ENCODE results near the gene DPEP2NB.
"Not testable (repeated sequence)": the region's sequence is repeated elsewhere in the genome, so short reads cannot be mapped to it uniquely, and the experiment has no call there.

DPEP2NB gene, protein sequence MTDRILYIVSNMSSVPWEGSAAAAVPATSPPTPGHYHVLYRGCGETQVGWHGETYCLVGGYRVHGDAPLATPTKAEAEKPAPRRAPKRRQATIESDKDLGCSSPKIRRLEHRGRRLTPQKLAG

DNA sequence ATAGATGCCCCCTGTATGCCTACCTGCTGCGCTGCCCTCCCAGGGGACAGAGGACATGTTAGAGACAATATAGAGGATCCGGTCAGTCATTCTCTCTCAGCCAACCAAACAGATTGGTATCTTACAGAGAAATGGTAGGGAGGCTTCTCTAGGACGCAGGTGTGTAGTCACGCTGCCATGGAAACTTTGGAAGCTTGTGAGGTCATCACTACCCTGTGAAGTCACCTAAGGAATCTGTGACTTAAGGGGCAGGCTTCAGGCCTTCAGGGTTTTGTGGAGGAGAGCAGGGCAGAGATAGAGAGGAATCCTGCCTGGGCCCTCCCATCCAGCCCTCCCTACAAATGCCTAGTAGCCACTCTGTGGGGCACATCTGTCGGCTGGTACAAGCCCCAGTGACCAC lies at the start of gene DPEP2NB:
TSS of gene DPEP2NB (minus strand) at position 231 of the 400 bp plus-strand sequence. CDS start at position 90, 141 bp downstream.
- DNase-seq (ENCODE audit: low read depth): no peak

DNA sequence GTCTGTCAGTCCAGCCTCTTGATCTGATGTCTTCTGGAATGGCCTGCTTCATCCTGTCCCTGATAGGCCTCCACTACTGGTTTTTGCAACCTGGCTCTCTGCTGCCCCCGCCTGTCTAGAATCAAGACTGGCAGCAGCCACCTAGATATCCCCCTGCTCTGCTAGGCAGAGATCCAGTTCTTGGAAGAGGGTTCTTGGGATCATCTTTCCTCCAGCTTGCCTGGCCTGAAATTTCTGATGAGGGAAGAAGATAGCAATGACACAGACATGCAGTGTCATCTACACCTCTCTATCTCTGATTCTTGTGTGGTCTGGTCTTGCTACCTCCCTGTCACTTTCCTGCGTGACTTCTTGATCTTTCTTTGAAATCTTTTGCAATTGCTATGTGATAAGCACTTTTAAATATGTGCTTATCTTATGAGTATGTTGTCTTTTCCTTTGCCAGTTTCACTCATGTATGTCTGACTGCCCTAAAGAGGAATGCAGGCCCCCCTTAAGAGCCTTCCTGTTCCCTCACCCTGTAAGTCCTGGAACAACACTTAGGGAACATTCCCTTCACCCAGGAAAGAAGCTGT lies 49.2 kb upstream of the DPEP2NB start:
- peak; percentile 46 for DNase-seq (ENCODE audit: low read depth)

DNA sequence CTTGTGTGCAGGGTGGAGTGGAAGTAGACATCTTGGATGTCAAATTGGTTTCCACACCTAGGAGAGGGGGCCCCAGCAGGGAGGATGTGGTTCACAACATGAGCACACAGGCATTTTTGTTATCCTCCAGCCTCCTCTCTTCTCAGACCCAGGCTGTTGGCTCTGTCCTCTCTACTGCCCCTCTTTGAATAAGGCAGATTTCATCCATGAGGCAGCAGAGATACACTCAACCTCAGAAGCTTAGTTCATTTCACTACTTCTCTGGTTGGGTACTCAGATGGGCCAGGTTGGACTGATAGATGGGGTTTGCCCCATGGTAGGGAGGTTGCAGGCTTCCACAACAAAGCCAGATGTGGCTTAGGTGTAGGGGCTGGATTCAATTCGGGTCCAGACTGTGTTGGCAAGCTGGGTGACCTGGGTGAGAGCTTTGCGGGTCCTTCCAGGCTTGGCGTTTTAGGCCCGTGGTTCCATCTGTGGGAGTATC lies 47.2 kb upstream of the DPEP2NB start:
- no peak for DNase-seq (ENCODE audit: low read depth)

DNA sequence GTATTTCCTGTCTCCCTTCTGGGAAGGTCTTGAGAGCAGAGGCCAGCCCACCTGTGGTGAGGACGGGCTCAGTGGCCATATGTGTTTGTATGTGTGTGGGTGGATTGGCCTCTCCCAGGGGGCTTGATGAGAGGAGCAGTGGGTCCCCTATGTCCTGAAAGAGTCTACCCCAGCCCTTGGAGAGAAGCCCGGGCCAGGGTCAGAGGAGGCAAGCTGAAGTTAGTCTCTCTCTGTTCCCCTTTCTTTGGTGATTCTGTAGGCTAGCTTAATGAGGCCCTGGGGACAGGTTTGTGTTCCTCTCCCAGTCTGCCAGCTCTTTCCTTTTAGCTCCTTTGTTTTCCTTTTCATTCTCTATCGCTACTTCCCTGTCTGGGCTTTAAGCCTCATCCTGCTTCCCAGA lies 45.7 kb upstream of the DPEP2NB start:
- no peak for DNase-seq (ENCODE audit: low read depth)

DNA sequence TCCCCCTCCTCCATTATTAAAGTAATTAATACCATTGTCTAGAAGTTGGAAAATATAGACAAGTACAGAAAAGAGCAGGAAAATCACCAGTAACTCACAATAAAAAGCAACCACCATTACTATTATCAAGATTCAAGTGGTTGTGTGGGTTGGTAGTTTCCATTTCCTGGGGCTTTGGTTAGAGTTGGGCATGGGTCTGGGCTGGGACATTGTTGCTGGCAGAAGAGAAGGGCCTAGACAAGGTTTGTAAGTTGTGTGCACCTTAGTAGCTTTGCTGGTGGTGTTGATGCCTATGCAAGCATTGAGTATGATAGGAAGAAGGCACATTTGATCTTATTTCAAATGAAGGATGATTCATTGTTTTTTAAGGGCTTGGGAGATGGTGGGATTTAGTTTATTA lies 44.1 kb upstream of the DPEP2NB start:
- DNase-seq (ENCODE audit: low read depth): no peak

DNA sequence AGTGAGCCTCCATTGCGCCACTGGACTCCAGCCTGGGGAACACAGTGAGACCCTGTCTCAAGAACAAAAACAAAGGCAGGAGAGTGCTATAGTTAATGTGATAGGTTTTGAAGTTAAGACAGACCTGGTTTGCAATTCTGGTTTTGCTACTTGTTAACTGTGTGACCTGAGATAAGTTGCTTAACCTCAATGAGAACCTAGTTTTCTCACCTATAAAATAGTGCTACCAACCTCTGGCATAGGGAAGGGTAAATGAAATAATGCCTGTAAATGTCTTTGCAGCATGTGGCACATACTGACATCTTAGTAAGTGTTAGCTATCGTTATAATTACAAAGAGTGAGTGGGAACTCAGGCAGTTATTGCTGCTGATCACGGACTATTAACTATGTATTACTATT lies 39.7 kb upstream of the DPEP2NB start:
- DNase-seq (ENCODE audit: low read depth): no peak

DNA sequence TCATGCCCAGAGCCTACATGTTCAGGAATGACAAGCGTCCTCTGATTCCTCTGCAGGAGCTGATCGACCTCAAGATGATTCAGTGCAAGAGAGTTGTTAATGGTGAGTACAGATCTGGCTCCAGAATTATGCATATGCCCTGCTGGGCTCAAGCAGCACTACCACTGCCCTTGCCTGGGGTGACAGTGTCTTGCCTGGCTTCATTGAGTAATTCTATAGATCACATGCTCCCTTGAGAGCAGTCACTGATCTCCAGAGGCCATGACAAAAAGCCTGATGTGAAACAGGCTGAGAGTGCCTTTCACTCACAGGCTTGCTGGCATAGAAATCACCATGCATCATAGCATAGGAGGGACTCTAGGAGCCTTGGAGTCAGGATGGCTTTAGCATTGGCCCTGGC lies 33.7 kb upstream of the DPEP2NB start:
- no peak for DNase-seq (ENCODE audit: low read depth)

DNA sequence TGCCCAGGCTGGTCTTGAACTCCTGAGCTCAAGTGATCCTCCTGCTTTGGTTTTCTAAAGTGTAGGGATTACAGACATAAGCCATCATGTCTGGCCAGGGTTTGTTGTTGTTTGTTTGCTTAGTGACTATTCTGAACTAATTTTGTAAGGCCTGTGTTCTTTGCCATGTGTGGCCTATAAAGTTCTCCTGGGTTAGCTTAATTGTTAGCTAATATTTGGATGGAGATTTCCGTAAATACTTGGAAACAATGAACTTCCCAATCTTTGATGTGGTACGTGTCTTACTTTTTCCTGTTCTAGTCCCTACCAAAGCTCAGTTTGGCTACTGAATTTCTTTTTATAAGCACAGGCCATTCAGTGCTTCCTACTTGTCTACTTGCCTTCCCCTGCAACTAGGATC lies 32.3 kb upstream of the DPEP2NB start:
- no peak for DNase-seq (ENCODE audit: low read depth)

DNA sequence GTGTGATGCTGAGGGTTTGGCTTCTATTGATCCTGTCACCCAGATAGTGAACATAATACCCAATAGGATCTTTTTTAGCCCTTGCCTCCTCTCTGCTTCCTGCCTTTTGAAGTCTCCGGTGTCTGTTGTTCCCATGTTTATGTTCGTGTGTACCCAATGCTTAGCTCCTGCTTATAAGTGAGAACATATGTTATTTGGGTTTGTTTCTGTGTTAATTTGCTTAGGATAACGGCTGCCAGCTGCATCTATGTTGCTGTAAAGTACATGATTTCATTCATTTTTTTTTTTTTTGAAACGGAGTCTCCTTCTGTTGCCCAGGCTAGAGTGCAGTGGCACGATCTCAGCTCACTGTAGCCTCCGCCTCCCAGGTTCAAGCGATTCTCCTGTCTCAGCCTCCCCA lies 30.4 kb upstream of the DPEP2NB start:
- DNase-seq (ENCODE audit: low read depth): no peak

DNA sequence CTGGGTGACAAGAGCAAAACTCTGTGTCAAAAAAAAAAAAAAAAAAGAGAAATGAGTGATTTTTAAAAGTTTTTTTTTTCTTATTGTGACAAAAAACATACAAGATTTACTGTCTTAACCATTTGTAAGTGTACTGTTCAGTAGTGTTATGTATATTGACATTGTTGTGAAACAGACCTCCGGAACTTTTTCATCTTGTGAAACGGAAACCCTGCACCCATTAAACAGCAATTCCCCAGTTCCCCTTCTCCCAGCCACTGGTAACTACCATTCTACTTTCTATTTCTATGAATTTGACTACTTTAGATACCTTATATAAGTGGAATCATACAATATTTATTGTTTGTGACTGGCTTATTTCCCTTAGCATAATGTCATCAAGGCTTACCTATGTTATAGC lies 26.1 kb upstream of the DPEP2NB start:
- no peak for DNase-seq (ENCODE audit: low read depth)

DNA sequence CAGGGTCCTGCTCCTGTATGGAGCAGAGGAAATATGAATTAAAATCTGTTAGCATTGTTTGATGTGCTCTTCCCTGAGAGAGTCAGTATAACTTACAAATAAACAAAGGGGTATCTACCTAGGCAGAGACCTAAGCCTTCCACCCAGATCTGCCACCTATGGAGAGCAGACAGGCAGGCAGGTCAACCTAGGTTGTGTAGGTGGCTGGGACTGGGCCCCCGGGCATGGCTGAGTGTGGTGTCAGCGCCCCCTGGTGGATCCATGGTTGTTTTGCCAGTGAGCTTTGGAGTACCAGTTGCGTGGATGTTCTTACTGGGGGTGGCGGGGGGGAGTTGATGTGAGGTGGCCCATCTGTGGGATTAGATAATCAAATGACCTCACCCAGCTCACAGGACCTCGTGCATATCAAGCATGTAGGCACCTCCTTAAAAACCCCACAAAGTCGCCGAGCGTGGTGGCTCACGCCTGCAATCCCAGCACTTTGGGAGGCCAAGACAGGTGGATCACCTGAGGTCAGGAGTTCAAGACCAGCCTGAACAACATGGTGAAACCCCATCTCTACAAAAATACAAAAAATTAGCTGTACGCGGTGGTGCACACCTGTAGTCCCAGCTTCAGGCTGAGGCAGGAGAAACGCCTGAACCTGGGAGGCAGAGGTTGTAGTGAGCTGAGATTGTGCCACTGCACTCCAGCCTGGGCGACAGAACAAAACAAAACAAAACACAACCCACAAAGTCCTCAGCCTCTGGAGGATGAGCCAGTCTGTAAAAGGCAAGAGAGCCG lies 25.0 kb upstream of the DPEP2NB start:
- DNase-seq (ENCODE audit: low read depth): peak; percentile 74

DNA sequence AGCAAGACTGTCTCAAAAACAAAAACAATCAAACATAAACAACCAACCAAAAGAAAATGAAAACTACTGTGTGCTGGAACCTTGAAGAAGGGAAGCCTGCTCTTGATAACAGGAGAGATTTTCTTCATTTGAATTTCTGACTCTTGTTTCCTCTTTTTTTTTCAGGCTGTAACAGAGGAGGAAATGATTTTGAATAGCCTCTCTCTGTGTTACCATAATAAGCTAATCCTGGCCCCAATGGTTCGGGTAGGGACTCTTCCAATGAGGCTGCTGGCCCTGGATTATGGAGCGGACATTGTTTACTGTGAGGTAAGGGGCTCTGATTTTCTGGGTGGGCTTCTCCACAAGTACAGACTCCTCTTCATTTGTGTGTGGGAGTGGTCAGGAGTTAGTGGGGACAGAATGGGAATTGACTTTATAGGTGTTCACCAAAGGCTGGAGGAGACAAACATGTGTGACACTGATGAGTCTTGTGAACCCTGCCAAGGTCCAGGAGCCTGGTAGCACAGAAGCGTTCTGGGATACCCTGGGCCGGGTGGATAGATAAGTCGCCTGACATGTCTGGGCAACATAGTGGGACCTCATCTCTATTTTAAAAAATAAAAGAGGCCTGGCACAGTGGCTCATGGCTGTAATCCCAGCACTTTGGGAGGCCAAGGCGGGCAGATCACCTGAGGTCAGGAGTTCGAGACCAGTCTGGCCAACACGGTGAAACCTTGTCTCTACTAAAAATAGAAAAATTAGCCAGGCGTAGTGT lies 22.3 kb upstream of the DPEP2NB start:
- DNase-seq (ENCODE audit: low read depth): no peak

DNA sequence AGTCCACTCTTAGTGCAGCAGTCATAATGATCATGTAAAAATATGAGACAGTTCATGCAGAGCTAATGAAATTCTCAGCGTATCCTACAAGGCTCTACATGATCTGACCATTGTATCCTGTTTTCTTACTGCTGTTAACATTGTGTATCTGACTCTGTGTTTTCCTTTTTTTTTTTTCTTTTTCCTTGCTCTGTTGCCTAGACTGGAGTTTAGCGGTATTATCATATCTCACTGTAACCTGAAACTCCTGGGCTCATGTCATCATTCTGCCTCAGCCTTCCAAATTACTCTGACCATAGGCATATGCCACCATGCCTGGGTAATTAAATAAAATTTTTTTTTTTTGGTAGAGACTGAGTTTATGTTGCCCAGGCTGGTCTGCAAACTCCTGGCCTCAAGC lies 19.5 kb upstream of the DPEP2NB start:
- no peak for DNase-seq (ENCODE audit: low read depth)

DNA sequence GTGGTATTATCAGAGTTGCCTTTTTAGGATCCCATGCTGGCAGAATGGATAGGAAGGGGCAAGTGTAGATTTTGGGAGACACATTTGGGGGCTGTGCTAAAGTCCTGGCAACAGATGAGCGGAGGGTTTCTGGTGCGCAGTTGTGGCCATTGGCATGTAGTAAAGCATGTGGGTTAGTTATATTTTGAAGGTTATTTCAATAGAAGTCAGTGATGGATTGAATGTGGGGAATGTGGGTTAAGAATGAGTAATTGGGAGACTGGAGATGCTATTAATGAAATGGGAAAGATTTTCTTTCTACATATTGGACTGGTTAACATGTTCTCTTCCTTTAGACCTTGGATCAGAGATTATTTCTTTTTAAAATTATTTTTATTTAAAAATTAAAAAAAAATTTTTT lies 17.4 kb upstream of the DPEP2NB start:
- no peak for DNase-seq (ENCODE audit: low read depth)

DNA sequence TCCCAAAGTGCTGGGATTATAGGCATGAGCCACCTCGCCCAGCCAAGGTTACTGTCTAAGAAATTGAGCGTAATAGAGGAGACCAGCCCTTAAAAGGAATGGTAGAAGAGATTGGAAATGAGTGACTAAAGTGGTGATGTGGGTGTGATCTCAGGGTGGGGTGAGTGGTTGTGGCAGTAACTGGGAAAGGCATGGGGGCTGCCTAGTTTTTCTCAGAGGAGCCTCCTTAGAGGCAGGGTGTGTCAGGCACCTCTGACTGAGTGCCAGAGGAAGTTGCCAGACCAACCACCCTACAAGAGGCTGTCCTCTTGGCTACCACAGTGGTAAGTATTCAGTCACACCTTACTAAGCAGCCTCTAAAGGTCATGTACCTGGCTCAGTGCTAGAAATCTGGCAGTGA lies 16.2 kb upstream of the DPEP2NB start:
- DNase-seq (ENCODE audit: low read depth): no peak

DNA sequence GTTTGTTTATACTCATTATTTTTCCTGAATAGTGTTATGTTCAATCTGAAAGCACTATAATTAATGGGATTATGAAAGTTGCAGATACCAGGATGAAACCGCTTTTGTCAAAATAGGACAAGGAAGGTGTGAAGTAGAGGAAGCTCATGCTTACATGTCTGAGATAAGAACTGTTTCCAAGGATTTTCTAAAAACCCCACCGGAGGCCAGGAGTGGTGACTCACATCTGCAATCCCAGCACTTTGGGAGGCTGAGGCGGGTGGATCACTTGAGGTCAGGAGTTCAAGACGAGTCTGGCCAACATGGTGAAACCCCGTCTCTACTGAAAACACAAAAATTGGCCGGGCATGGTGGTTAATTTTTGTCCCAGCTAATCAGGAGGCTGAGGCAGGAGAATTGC lies 14.4 kb upstream of the DPEP2NB start:
- not testable (repeated sequence) for DNase-seq (ENCODE audit: low read depth)

DNA sequence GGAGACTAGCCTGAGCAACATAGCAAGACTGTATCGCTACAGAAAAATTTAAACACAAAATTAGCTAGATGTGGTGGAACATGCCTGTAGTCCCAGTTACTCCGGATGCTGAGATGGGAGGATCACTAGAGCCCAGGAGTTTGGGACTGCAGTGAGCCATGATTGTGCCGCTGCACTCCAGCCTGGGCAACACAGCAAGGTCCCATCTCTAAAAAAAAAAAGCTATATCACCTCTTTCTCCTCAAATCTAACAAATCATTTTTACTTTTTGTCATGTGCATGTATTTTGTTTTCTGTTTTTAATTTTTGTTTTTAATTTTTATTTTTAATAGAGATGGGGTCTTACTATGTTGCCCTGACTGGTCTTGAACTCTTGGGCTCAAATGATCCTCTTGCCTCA lies 13.3 kb upstream of the DPEP2NB start:
- DNase-seq (ENCODE audit: low read depth): no peak

DNA sequence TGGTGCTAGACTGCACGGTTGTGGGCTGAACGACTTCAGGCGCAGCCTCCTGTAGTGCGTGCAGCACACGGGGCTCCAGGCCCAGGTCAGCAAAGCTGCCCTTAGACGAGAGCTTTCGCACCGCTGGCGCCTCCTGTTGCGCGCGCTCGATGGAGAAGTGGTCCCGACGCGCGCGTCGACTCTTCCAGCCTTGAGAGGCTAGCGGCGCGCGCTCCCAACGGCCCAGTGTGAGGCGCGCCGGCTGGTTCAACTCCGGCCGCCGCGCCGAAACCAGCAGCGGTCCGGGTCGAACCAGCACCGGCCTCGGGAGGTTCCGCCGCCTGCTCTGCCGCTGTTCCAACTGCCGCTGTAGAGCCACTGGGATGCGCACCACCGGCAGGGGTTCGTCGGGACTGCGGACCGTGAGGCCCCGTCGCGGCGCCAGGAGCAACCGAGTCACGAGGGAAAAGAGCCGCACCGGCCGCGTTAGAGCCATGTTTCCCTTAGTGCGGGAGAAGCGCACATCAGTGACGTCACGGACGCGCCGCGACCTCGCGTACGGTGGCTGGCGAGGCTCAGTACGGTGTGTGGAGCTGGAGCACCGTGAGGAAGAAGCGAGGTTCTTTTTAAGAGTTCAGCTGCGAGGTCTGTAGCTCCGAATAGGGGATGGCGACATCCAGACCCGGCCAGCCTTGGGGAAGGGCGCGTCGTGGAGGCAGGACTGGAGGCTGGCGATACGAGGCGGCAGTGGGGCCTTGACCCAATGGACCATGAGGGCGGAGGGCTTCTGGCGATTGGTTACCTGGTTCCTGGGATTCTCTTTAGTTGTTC lies 7.2 kb upstream of the DPEP2NB start, which contains the start of the genes DDX28 and DUS2:
TSS of gene DDX28 (minus strand) at position 505 of the 810 bp plus-strand sequence. CDS start at position 475, 30 bp downstream.
TSS of gene DUS2 (plus strand) at position 557 of the 810 bp plus-strand sequence. CDS start 14,740 bp downstream, outside the sequence.
- DNase-seq (ENCODE audit: low read depth): peak; percentile 93

DNA sequence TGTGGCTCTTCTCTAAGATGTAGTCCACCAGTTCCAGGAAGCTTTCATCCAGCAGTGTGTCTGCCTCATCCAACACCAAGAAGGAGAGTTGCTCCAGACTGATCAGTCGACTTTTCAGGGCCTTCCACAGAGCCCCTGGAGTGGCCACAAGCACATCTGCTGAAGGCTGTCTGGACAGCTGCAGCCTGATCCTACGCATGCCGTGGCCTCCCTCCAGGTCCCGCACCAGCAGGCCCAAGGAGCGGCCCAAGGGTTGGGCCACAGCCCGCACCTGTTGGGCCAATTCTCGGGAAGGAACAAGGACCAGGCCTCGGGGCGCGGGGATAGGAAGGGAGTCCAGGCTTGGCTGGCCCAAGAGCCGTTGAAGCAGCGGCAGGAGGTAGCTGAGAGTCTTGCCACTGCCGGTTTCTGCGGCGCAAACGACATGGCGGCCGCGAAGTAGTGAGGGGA lies 6.6 kb upstream of the DPEP2NB start:
- DNase-seq (ENCODE audit: low read depth): no peak

DNA sequence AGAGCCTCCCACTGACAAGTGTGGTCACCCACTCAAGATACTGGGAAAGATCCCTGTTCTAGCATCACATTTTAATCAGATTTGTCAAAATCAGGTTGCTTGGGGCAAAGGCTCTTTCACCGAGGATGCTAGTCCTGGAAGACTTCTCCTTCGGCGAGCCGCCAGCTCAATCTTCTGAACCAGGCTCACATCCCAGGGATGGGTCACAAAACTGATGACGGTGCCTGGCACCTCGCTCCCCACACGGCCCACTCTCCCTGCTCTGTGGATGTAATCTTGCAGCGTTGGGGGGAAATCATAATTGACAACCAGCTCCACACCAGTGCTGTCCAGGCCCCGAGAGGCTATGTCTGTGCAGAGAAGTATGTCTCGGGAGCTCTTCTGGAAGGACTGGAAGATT lies 5.8 kb upstream of the DPEP2NB start:
- DNase-seq (ENCODE audit: low read depth): no peak

DNA sequence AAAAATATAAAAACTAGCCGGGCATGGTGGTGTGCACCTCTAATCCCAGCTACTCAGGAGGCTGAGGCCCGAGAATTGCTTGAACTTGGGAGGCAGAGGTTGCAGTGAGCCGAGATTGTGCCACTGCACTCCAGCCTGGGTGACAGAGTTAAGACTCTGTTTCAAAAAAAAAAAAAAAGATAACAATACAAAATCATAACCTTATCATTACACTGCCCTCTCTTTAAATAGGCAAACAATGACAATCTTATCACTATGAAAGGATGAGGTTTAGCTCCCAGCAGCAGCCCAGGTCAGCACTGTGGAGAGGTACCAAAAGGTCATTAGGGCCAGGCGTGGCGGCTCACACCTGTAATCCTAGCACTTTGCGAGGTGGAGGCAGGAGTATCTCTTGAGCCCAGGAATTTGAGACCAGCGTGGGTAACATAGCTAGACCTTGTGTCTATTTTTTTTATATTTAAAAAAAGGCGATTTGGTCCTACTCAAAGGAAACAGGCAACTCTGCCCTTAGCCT lies 3.5 kb upstream of the DPEP2NB start:
- DNase-seq (ENCODE audit: low read depth): no peak

Data from stimulated activated CD8-positive, alpha-beta memory T cell treated with anti-CD3 and anti-CD28 coated beads, Interleukin-7, amount 100 ng/mL, for 24 hours (primary cell).